GDM1 (cell line): Measurements from ENCODE around the gene SH3BP5.

Experiments
- DNase-seq: peaks from one replicate; lab custom pipeline; 2025; lab: John Stamatoyannopoulos, UW

SH3BP5 gene

GRCh38 chr3:15243822-15244482 is 88.4 kb downstream of the SH3BP5 start:
- DNase-seq: no peak

GRCh38 chr3:15241341-15241740 is 91.0 kb downstream of the SH3BP5 start:
- peak; percentile 1 for DNase-seq

- DNase-seq: no peak
Measured at GRCh38 chr3:15229262-15229661, 103.1 kb downstream of the SH3BP5 start.

GRCh38 chr3:15228147-15228546 is 104.2 kb downstream of the SH3BP5 start:
- no peak for DNase-seq

- DNase-seq: no peak
Measured at GRCh38 chr3:15223685-15224572, 108.5 kb downstream of the SH3BP5 start.

- no peak for DNase-seq
Measured at GRCh38 chr3:15221574-15222217, 110.7 kb downstream of the SH3BP5 start.

- no peak for DNase-seq
Measured at GRCh38 chr3:15220661-15221060, 111.7 kb downstream of the SH3BP5 start.

GRCh38 chr3:15220056-15220455 is 112.3 kb downstream of the SH3BP5 start:
- DNase-seq: no peak

- DNase-seq: no peak
Measured at GRCh38 chr3:15218689-15219088, 113.7 kb downstream of the SH3BP5 start.

GRCh38 chr3:15217841-15218267 is 114.5 kb downstream of the SH3BP5 start:
- DNase-seq: no peak

GRCh38 chr3:15217011-15217671 is 115.2 kb downstream of the SH3BP5 start:
- no peak for DNase-seq

GRCh38 chr3:15216501-15216900 is 115.9 kb downstream of the SH3BP5 start:
- DNase-seq: no peak

GRCh38 chr3:15215996-15216395 is 116.4 kb downstream of the SH3BP5 start:
- no peak for DNase-seq

- no peak for DNase-seq
Measured at GRCh38 chr3:15214758-15215157, 117.6 kb downstream of the SH3BP5 start.

- no peak for DNase-seq
Measured at GRCh38 chr3:15211937-15212336, 120.4 kb downstream of the SH3BP5 start.

- no peak for DNase-seq
Measured at GRCh38 chr3:15207836-15208504, 124.4 kb downstream of the SH3BP5 start.

GRCh38 chr3:15206662-15207576 is 125.5 kb downstream of the SH3BP5 start:
- no peak for DNase-seq

GRCh38 chr3:15205934-15206661 is 126.3 kb downstream of the SH3BP5 start, which contains the start of gene CAPN7:
CAPN7 (plus strand) TSS chr3:15206246; CDS start chr3:15206496, 250 bp downstream.
- DNase-seq: no peak

- DNase-seq: no peak
Measured at GRCh38 chr3:15205482-15205933, 126.9 kb downstream of the SH3BP5 start.
